ENCODE data around the gene LAD1.

The LAD1 gene

GRCh38 chr1:201411292-201411691 is 12.2 kb upstream of the LAD1 start:
- no peak overlapping the region for H3K4me3 ChIP-seq (ENCODE audit: low read depth, low read length)
- ChIA-PET CTCF (interaction anchor here (0.8 to 13.7 kb wide), 15 partner anchors 8 to 439 kb away, joined by 3 to 195 read pairs (median 9); no protein-coding TSS in a partner anchor), POLR2A (no interaction called here)
- TF ChIP-seq CTCF (IDR thresholded peaks at IDR 0.05; ENCODE audit: insufficient read depth, low read length, missing control alignments): no peak
- no peak for DNase-seq (ENCODE audit: low read depth, low spot score)

GRCh38 chr1:201409440-201409839 is 10.3 kb upstream of the LAD1 start:
- ChIA-PET POLR2A (interaction anchor here (0.7 to 1.2 kb wide), 2 partner anchors 25 to 39 kb away, joined by 3 to 5 read pairs; no protein-coding TSS in a partner anchor), CTCF (interaction anchor here (0.6 to 13.7 kb wide), 26 partner anchors 9 to 428 kb away, joined by 3 to 195 read pairs (median 4); partner anchors contain the start of gene TNNI1)
- TF ChIP-seq CTCF (IDR thresholded peaks at IDR 0.05; ENCODE audit: insufficient read depth, low read length, missing control alignments): no peak
- DNase-seq (ENCODE audit: low read depth, low spot score): no peak
- no peak overlapping the region for H3K4me3 ChIP-seq (ENCODE audit: low read depth, low read length)

GRCh38 chr1:201408834-201409200 is 9.7 kb upstream of the LAD1 start:
- TF ChIP-seq CTCF (IDR thresholded peaks at IDR 0.05; ENCODE audit: insufficient read depth, low read length, missing control alignments): no peak
- CTCF ChIA-PET: interaction anchor here (0.7 to 13.7 kb wide), 25 partner anchors 8 to 428 kb away, joined by 3 to 195 read pairs (median 4); partner anchors contain the start of gene TNNI1
- POLR2A ChIA-PET: interaction anchor here (0.7 to 1.2 kb wide), 2 partner anchors 25 to 39 kb away, joined by 3 to 5 read pairs; no protein-coding TSS in a partner anchor
- DNase-seq (ENCODE audit: low read depth, low spot score): no peak
- no peak overlapping the region for H3K4me3 ChIP-seq (ENCODE audit: low read depth, low read length)

GRCh38 chr1:201408176-201408833 is 9.2 kb upstream of the LAD1 start:
- peak; percentile 99 for TF ChIP-seq CTCF (IDR thresholded peaks at IDR 0.05; ENCODE audit: insufficient read depth, low read length, missing control alignments)
- POLR2A ChIA-PET: no interaction called here

GRCh38 chr1:201406831-201407406 is 7.8 kb upstream of the LAD1 start:
- TF ChIP-seq CTCF (IDR thresholded peaks at IDR 0.05; ENCODE audit: insufficient read depth, low read length, missing control alignments): no peak
- POLR2A ChIA-PET: no interaction called here
- no peak overlapping the region for H3K4me3 ChIP-seq (ENCODE audit: low read depth, low read length)
- CTCF ChIA-PET: interaction anchor here (0.6 to 13.7 kb wide), 19 partner anchors 12 to 153 kb away, joined by 3 to 195 read pairs (median 8); no protein-coding TSS in a partner anchor
- no peak for DNase-seq (ENCODE audit: low read depth, low spot score)

More at GRCh38 chr1:201408176-201408833, 9.2 kb upstream of the LAD1 start:
- peak; percentile 10 for DNase-seq (ENCODE audit: low read depth, low spot score)
- CTCF ChIA-PET: interaction anchor here (0.7 to 13.7 kb wide), 25 partner anchors 8 to 178 kb away, joined by 3 to 195 read pairs (median 7); partner anchors contain the start of gene TNNI1
- no peak overlapping the region for H3K4me3 ChIP-seq (ENCODE audit: low read depth, low read length)

- no peak overlapping the region for H3K4me3 ChIP-seq (ENCODE audit: low read depth, low read length)
- POLR2A ChIA-PET: no interaction called here
- DNase-seq (ENCODE audit: low read depth, low spot score): no peak
- no peak for TF ChIP-seq CTCF (IDR thresholded peaks at IDR 0.05; ENCODE audit: insufficient read depth, low read length, missing control alignments)
- CTCF ChIA-PET: interaction anchor here (0.9 to 13.7 kb wide), 14 partner anchors 12 to 153 kb away, joined by 3 to 195 read pairs (median 6); no protein-coding TSS in a partner anchor
Observed at GRCh38 chr1:201405484-201405831, 6.3 kb upstream of the LAD1 start.
